GM12875 (cell line): Measurements from ENCODE around the gene ERC2.

Source experiments
- H3K4me3 ChIP-seq: one replicate; pipeline ENCODE4 v1.5.1; 2011; ENCODE audit warnings: low read depth, low read length, control low read depth
- CTCF ChIP-seq: IDR thresholded peaks from 2 replicates; pipeline ENCODE4 v1.5.1; 2011; ENCODE audit warnings: low read depth, mild to moderate bottlenecking, control low read depth, inconsistent platforms, low read length, moderate library complexity, borderline replicate concordance; ENCODE audit not compliant: insufficient read depth

ERC2 gene

DNA sequence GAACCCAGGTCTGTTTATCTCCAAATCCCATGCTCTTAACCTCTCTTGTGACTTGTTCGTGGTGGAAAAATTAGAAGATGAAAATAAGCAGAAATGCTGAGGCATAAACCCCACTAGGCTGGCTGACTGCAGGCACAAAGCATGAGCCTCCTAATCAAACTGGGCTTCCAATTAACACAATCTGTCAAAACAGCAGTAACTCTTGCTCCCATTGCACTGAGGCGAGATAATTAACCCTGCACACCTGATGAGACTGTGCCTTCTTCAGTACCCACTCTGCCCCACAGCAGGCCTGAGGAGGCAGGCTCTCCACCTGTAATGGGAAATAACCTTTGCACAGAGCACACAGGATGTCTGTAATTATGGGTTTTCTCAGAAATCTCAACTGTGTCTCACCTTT lies 696.8 kb downstream of the ERC2 start:
- no peak for TF ChIP-seq CTCF
- H3K4me3 ChIP-seq = no peak overlapping the region

DNA sequence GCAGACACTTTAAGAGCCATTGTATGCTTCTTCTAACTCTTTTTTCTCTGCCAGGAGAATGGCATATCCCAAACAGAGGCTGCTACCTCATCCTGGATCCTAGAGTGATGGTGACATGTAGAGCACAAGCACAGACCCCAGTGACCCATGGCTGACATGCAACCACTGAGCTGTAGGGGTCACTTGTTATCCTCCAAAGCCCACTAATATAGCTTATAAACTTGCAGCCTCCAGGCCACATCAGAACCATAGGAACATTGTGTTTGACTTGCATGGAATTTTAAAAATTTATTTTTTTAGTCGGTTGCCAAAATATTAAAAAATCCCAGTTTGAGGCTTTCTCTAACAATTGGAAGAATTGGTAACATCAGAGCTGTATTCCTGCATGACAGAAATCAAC lies 698.2 kb downstream of the ERC2 start:
- no peak overlapping the region for H3K4me3 ChIP-seq
- no peak for TF ChIP-seq CTCF

DNA sequence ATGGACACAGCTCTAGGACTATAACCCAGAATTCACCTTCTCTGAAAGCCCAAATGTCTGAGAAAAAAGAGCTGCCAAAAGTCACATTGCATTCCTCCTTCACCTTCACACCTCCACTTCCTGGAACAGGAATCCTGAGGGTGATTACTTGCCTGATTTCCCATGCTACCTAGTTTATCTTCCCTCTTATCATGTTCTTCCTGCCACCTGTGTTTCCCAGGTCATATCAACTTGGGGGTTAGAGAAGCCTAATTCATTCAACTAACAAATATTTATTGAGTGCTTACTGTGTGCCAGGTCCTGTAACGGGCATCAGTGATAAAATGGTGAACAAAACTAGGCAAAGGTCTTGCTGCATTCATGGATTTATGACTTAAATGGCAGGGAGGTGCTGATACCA lies 701.5 kb downstream of the ERC2 start:
- TF ChIP-seq CTCF = no peak
- no peak overlapping the region for H3K4me3 ChIP-seq

DNA sequence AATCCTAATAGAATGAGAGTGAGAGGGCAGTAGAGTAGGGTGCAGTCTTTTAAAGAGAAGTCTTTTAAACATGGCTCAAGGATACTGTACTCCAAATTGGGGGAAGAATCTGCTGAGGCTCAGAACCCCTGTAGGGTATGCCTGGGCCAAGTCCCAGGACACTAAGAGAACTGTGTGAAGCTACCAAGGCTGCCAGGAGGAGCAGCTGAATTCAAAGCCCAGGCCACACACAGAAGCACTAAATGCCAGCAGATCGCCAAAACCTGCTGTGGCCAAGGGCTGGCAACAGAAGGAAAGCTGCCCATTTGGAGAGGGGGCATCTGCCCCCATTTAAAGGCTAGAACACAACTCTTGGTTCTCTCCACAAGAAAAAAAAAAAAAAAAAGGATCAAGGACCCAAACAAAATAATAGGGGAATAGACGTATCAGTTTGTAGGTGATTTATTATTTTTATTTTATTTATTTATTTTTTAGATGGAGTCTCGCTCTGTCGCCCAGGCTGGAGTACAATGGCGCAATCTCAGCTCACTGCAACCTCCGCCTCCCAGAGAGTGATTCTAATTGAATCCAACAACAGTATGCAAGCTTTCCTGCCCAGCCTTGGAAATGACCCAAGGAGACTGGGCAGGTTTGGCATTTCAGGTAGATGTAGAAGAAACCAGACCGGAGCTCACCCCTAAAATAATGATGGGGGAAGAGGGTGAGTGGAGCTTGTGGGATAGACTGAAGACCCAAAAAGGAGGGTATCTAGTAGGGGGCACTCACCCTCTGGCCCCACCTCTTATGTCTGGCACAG lies 702.2 kb downstream of the ERC2 start:
- no peak for TF ChIP-seq CTCF
- no peak overlapping the region for H3K4me3 ChIP-seq

DNA sequence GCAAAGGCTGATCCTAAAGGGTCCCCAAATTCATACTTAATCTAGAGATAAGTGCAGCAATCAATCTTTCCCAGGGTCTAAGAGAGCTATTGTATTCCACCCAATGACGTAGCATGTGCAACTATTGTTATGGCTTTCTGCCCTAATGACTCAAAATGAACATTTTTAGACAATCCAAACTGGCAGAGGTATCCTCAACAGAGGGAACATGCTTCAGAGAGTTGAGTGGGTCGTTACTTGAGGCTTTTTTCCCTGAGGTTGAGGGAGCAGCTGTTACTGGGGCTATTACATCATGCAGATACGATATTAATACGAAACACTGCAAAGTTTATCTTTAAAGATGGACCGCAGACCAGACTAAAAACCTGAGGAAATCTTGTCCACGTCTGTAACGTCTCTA lies 702.9 kb downstream of the ERC2 start:
- TF ChIP-seq CTCF = no peak
- no peak overlapping the region for H3K4me3 ChIP-seq

GRCh38 chr3:55756976-55757375 lies 711.3 kb downstream of the ERC2 start:
- H3K4me3 ChIP-seq = no peak overlapping the region
- no peak for TF ChIP-seq CTCF

- H3K4me3 ChIP-seq = no peak overlapping the region
- no peak for TF ChIP-seq CTCF
These were observed 712.6 kb downstream of the ERC2 start for GRCh38 chr3:55755516-55756205.
